GM12875 (cell line): Measurements from ENCODE around the gene FAIM.

Experiments used
- H3K4me3 ChIP-seq: one replicate; pipeline ENCODE4 v1.5.1; 2011; ENCODE audit warnings: low read depth, low read length, control low read depth
- CTCF ChIP-seq: IDR thresholded peaks from 2 replicates; pipeline ENCODE4 v1.5.1; 2011; ENCODE audit warnings: low read depth, mild to moderate bottlenecking, control low read depth, inconsistent platforms, low read length, moderate library complexity, borderline replicate concordance; ENCODE audit not compliant: insufficient read depth

FAIM gene

GRCh38 chr3:138681463-138682220, 73.1 kb downstream of the FAIM start:
- TF ChIP-seq CTCF: no peak
- H3K4me3 ChIP-seq: no peak overlapping the region

GRCh38 chr3:138682648-138683047, 74.1 kb downstream of the FAIM start:
- no peak overlapping the region for H3K4me3 ChIP-seq
- no peak for TF ChIP-seq CTCF
